HCT116 (cell line): ENCODE measurements around the gene FAM3B. TPM values are rescaled to one million over a fixed set of nuclear protein-coding genes. Genes with fewer than 3 reads are reported as not detected.

Source experiments
- ATAC-seq: fragments of 200-7000 bp; cut with Tn5 transposase; 2 replicates; pipeline ENCODE4 v1.9.1; 2020; ENCODE audit warnings: mild to moderate bottlenecking, moderate library complexity
- BruUV-seq: library from RNA; stranded (reverse); fragments of 400-500 nt; replicated peaks from 2 replicates; lab custom pipeline; 2021; lab: Mats Ljungman, UMichigan
- CTCF ChIA-PET: fragments of 300-600 bp; sonication (Branson Sonifier 250); formaldehyde crosslinking; loops from one replicate; lab custom pipeline; 2021; ENCODE audit warnings: antibody characterized with exemption; lab: Charles Lee
- POLR2A ChIA-PET: fragments of 300-600, 350-600 bp; sonication (Branson Sonifier 250); formaldehyde crosslinking; loops from one replicate; lab custom pipeline; 2021; ENCODE audit warnings: antibody characterized with exemption; lab: Charles Lee
- RAD21 ChIA-PET, 2 experiments: fragments of 300-600 bp; sonication (Branson Sonifier 250); formaldehyde crosslinking; loops; one replicate each; lab custom pipeline; 2023; ENCODE audit warnings: low total read pairs in 2 of 2; ENCODE audit not compliant: uncharacterized antibody in 2 of 2, unreplicated experiment in 2 of 2, low non-redundant PET in 1 of 2; lab: Charles Lee
- DNase-seq: peaks from one replicate; pipeline ENCODE4 v3.0.0-alpha.2; 2010; ENCODE audit warnings: low read depth, low spot score
- H2AFZ ChIP-seq: fragments of 200-600 bp; shearing (Covaris generic), sonication (generic); 2 replicates; pipeline ENCODE4 v1.6.1; 2017; ENCODE audit warnings: low read depth, mixed run types, mixed read lengths, antibody characterized with exemption, low read length; ENCODE audit not compliant: poor library complexity, severe bottlenecking
- H3K27ac ChIP-seq: 2 replicates; pipeline ENCODE4 v1.5.1; 2012; ENCODE audit warnings: low read depth, low read length
- H3K27me3 ChIP-seq: fragments of 200-600 bp; sonication (generic); 2 replicates; pipeline ENCODE4 v1.6.1; 2016; ENCODE audit warnings: mixed run types, low read length, mixed read lengths; ENCODE audit not compliant: insufficient read depth
- H3K36me3 ChIP-seq, 2 experiments: fragments of 200-500 bp in 1 of 2; fragments of 200-600 bp in 1 of 2; sonication (Bioruptor generic) in 1 of 2; sonication (generic) in 1 of 2; 2 replicates each; pipeline versions ENCODE4 v1.5.1 to v1.6.1; 2014 to 2016; ENCODE audit warnings: low read length in 2 of 2, inconsistent platforms in 1 of 2, mixed read lengths in 1 of 2, mixed run types in 1 of 2; ENCODE audit not compliant: insufficient read depth in 2 of 2, control insufficient read depth in 1 of 2
- H3K4me1 ChIP-seq, 2 experiments: fragments of 200-600 bp in 1 of 2; sonication (generic) in 1 of 2; 2 replicates each; pipeline versions ENCODE4 v1.5.1 to v1.6.1; 2012 to 2017; ENCODE audit warnings: low read length in 2 of 2, inconsistent platforms in 1 of 2, mild to moderate bottlenecking in 1 of 2, mixed read lengths in 1 of 2, mixed run types in 1 of 2, moderate library complexity in 1 of 2; ENCODE audit not compliant: insufficient read depth in 2 of 2, control insufficient read depth in 1 of 2
- H3K4me2 ChIP-seq: fragments of 200-600 bp; sonication (generic); 2 replicates; pipeline ENCODE4 v1.6.1; 2017; ENCODE audit warnings: mixed run types, low read length, mixed read lengths
- H3K4me3 ChIP-seq, 2 experiments: fragments of 200-600 bp in 1 of 2; sonication (generic) in 1 of 2; replicated peaks in 1 of 2; 2 replicates each; pipeline ENCODE4 v1.5.1; 2011 to 2016; ENCODE audit warnings: low read length in 2 of 2, control low read depth in 1 of 2, low read depth in 1 of 2, mild to moderate bottlenecking in 1 of 2, mixed read lengths in 1 of 2, mixed run types in 1 of 2
- H3K79me2 ChIP-seq: fragments of 200-600 bp; sonication (generic); 2 replicates; pipeline ENCODE4 v1.6.1; 2017; ENCODE audit warnings: mild to moderate bottlenecking, mixed run types, low read length, moderate library complexity, mixed read lengths; ENCODE audit not compliant: insufficient read depth
- H3K9ac ChIP-seq: fragments of 200-600 bp; sonication (generic); 2 replicates; pipeline ENCODE4 v1.6.1; 2016; ENCODE audit warnings: low read length, mixed read lengths
- H3K9me2 ChIP-seq: fragments of 200-600 bp; sonication (generic), shearing (Covaris generic); 2 replicates; pipeline ENCODE4 v1.6.1; 2017; ENCODE audit warnings: mixed run types, mild to moderate bottlenecking, moderate library complexity; ENCODE audit not compliant: insufficient read depth
- H3K9me3 ChIP-seq, 2 experiments: fragments of 200-500 bp in 1 of 2; fragments of 200-600 bp in 1 of 2; sonication (Bioruptor generic) in 1 of 2; sonication (generic) in 1 of 2; 2 replicates each; pipeline ENCODE4 v1.6.1; 2014 to 2017; ENCODE audit warnings: low read length in 2 of 2, mixed read lengths in 2 of 2, inconsistent platforms in 1 of 2, low read depth in 1 of 2, mild to moderate bottlenecking in 1 of 2, mixed run types in 1 of 2, moderate library complexity in 1 of 2; ENCODE audit not compliant: control insufficient read depth in 1 of 2, insufficient read depth in 1 of 2
- H4K20me1 ChIP-seq: fragments of 200-600 bp; sonication (generic), shearing (Covaris generic); 2 replicates; pipeline ENCODE4 v1.6.1; 2017; ENCODE audit warnings: mixed run types, mild to moderate bottlenecking, moderate library complexity; ENCODE audit not compliant: insufficient read depth
- CBX3 ChIP-seq: IDR thresholded peaks from 2 replicates; pipeline ENCODE4 v1.6.1; 2012; ENCODE audit warnings: low read depth
- CEBPB ChIP-seq: IDR thresholded peaks from 2 replicates; pipeline ENCODE4 v1.6.1; 2012; ENCODE audit warnings: low read depth
- CTCF ChIP-seq, 3 experiments: fragments of 200-600 bp in 1 of 3; sonication (generic) in 1 of 3; IDR thresholded peaks in 2 of 3; conservative IDR thresholded peaks in 1 of 3; 2 replicates each; pipeline ENCODE4 v1.5.1; 2012 to 2017; ENCODE audit warnings: low read depth in 2 of 3, low read length in 2 of 3, antibody characterized with exemption in 1 of 3, borderline replicate concordance in 1 of 3, control low read depth in 1 of 3, mild to moderate bottlenecking in 1 of 3, mixed read lengths in 1 of 3, mixed run types in 1 of 3, moderate library complexity in 1 of 3; ENCODE audit not compliant: insufficient read depth in 1 of 3
- EGR1 ChIP-seq: IDR thresholded peaks from 2 replicates; pipeline ENCODE4 v1.6.1; 2012; ENCODE audit warnings: low read depth
- EZH2 ChIP-seq: fragments of 200-600 bp; sonication (generic); IDR thresholded peaks from 2 replicates; pipeline ENCODE4 v1.6.1; 2017; ENCODE audit warnings: antibody characterized with exemption, mixed run types
- EZH2phosphoT487 ChIP-seq: fragments of 200-600 bp; IDR thresholded peaks from 2 replicates; pipeline ENCODE4 v1.6.1; 2018; ENCODE audit warnings: antibody characterized with exemption, borderline replicate concordance
- FOSL1 ChIP-seq: IDR thresholded peaks from 2 replicates; pipeline ENCODE4 v1.6.1; 2012; ENCODE audit warnings: low read depth
- JUND ChIP-seq: IDR thresholded peaks from 2 replicates; pipeline ENCODE4 v1.6.1; 2012
- MAX ChIP-seq: IDR thresholded peaks from 2 replicates; pipeline ENCODE4 v1.6.1; 2012
- POLR2A ChIP-seq: IDR thresholded peaks from 2 replicates; pipeline ENCODE4 v1.7.0; 2011; ENCODE audit warnings: borderline replicate concordance; ENCODE audit not compliant: insufficient read depth, insufficient read length; ENCODE audit errors: extremely low read depth
- POLR2AphosphoS5 ChIP-seq: IDR thresholded peaks from 2 replicates; pipeline ENCODE4 v1.6.1; 2011; ENCODE audit warnings: mild to moderate bottlenecking, low read depth, low read length, moderate library complexity
- SIN3A ChIP-seq: IDR thresholded peaks from 2 replicates; pipeline ENCODE4 v1.6.1; 2012; ENCODE audit warnings: low read depth
- SP1 ChIP-seq: IDR thresholded peaks from 2 replicates; pipeline ENCODE4 v1.6.1; 2012; ENCODE audit warnings: low read depth
- SRF ChIP-seq: IDR thresholded peaks from 2 replicates; pipeline ENCODE4 v1.6.1; 2012; ENCODE audit warnings: low read depth
- TCF7L2 ChIP-seq: IDR thresholded peaks from 2 replicates; pipeline ENCODE4 v1.7.0; 2011; ENCODE audit warnings: borderline replicate concordance, inconsistent platforms; ENCODE audit not compliant: insufficient read depth, insufficient read length; ENCODE audit errors: extremely low read depth
- ZBTB33 ChIP-seq: IDR thresholded peaks from 2 replicates; pipeline ENCODE4 v1.6.1; 2011; ENCODE audit warnings: mild to moderate bottlenecking, low read length, moderate library complexity; ENCODE audit not compliant: insufficient replicate concordance; ENCODE audit errors: extremely low read depth
- ZFX ChIP-seq: fragments of 450-650 bp; IDR thresholded peaks from 2 replicates; pipeline ENCODE4 v1.6.1; 2017
- ZNF274 ChIP-seq: fragments of 200-500 bp; sonication (Bioruptor generic); IDR thresholded peaks from 2 replicates; pipeline ENCODE4 v1.6.1; 2014; ENCODE audit warnings: mild to moderate bottlenecking, low read depth, low read length, inconsistent platforms
- intact Hi-C: fragments of 100-400 bp; cut with micrococcal nuclease; formaldehyde crosslinking; loops from 2 replicates; pipeline ENCODE4 v1.10.0; 2022
- total RNA-seq: library from RNA; stranded (reverse); gene quantifications from one replicate; pipeline ENCODE4 v1.2.1, GENCODE V29; 2021; ENCODE audit not compliant: unreplicated experiment
- TF ChIP-seq, protein P1 (sequence below): IDR thresholded peaks from 2 replicates; pipeline ENCODE4 v1.6.1; 2012; ENCODE audit warnings: low read depth

The FAM3B gene
- total RNA-seq, 1 experiment from 2014 or later, result not detected

GRCh38 chr21:41328660-41329607 is 12.3 kb downstream of the FAM3B start:
- no peaks in the 10 kb centered on the region for H4K20me1 ChIP-seq
- H3K36me3 ChIP-seq, result no peaks in the 10 kb centered on the region
- ATAC-seq (no peak), DNase-seq (no peak)
- no peaks in the 10 kb centered on the region for H3K9me2 ChIP-seq
- no peaks in the 10 kb centered on the region for H3K9me3 ChIP-seq
- no peaks in the 10 kb centered on the region for H3K27me3 ChIP-seq
- ChIA-PET CTCF (no interaction called here), POLR2A (no interaction called here), RAD21 (no interaction called here)
- intact Hi-C loops, result no loop called here
- no TSS peak for BruUV-seq
- no peaks in the 10 kb centered on the region for H3K79me2 ChIP-seq
- no peak overlapping the region for H2AFZ ChIP-seq
- H3K4me1 ChIP-seq, result no peaks in the 10 kb centered on the region
- H3K9ac ChIP-seq, result no peak overlapping the region
- no peak overlapping the region for H3K4me2 ChIP-seq
- no peak overlapping the region for H3K27ac ChIP-seq
- no peak overlapping the region for H3K4me3 ChIP-seq
- TF ChIP-seq CEBPB (no peak), FOSL1 (no peak), CBX3 (no peak), SP1 (no peak), CTCF (IDR thresholded peaks at IDR 0.05 in 2 of 3, conservative IDR thresholded peaks at IDR 0.05 in 1 of 3; ENCODE audit: borderline replicate concordance in 1 of 3, insufficient read depth in 1 of 3, low read depth in 2 of 3, low read length in 2 of 3) (no peak), EZH2phosphoT487 (no peak), SIN3A (no peak), EGR1 (no peak), TCF7L2 (no peak), EZH2 (no peak), ZFX (no peak), POLR2A (no peak), SRF (no peak), ZBTB33 (no peak), JUND (no peak), MAX (no peak), ZNF274 (no peak), POLR2AphosphoS5 (no peak)
- TF ChIP-seq, protein P1, sequence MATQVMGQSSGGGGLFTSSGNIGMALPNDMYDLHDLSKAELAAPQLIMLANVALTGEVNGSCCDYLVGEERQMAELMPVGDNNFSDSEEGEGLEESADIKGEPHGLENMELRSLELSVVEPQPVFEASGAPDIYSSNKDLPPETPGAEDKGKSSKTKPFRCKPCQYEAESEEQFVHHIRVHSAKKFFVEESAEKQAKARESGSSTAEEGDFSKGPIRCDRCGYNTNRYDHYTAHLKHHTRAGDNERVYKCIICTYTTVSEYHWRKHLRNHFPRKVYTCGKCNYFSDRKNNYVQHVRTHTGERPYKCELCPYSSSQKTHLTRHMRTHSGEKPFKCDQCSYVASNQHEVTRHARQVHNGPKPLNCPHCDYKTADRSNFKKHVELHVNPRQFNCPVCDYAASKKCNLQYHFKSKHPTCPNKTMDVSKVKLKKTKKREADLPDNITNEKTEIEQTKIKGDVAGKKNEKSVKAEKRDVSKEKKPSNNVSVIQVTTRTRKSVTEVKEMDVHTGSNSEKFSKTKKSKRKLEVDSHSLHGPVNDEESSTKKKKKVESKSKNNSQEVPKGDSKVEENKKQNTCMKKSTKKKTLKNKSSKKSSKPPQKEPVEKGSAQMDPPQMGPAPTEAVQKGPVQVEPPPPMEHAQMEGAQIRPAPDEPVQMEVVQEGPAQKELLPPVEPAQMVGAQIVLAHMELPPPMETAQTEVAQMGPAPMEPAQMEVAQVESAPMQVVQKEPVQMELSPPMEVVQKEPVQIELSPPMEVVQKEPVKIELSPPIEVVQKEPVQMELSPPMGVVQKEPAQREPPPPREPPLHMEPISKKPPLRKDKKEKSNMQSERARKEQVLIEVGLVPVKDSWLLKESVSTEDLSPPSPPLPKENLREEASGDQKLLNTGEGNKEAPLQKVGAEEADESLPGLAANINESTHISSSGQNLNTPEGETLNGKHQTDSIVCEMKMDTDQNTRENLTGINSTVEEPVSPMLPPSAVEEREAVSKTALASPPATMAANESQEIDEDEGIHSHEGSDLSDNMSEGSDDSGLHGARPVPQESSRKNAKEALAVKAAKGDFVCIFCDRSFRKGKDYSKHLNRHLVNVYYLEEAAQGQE, result no peak
